Mammary epithelial cell (primary cell): ENCODE measurements around the gene DCANP1.

Experiments used
- EZH2 ChIP-seq: IDR thresholded peaks from 2 replicates; pipeline ENCODE4 v1.6.1; 2012; ENCODE audit warnings: low read length, inconsistent platforms, borderline replicate concordance
- TF ChIP-seq, protein P1 (sequence below), 2 donors: IDR thresholded peaks in 1 of 2; conservative IDR thresholded peaks in 1 of 2; 2 replicates each; pipeline ENCODE4 v1.5.1; 2011 to 2012; ENCODE audit warnings: inconsistent platforms in 2 of 2, low read length in 2 of 2, mild to moderate bottlenecking in 2 of 2, control low read depth in 1 of 2, low read depth in 1 of 2; ENCODE audit not compliant: insufficient read depth in 1 of 2; ENCODE audit errors: extremely low read depth in 1 of 2

GRCh38 chr5:135465391-135466122 lies 18.4 kb upstream of the DCANP1 start:
- TF ChIP-seq, protein P1, sequence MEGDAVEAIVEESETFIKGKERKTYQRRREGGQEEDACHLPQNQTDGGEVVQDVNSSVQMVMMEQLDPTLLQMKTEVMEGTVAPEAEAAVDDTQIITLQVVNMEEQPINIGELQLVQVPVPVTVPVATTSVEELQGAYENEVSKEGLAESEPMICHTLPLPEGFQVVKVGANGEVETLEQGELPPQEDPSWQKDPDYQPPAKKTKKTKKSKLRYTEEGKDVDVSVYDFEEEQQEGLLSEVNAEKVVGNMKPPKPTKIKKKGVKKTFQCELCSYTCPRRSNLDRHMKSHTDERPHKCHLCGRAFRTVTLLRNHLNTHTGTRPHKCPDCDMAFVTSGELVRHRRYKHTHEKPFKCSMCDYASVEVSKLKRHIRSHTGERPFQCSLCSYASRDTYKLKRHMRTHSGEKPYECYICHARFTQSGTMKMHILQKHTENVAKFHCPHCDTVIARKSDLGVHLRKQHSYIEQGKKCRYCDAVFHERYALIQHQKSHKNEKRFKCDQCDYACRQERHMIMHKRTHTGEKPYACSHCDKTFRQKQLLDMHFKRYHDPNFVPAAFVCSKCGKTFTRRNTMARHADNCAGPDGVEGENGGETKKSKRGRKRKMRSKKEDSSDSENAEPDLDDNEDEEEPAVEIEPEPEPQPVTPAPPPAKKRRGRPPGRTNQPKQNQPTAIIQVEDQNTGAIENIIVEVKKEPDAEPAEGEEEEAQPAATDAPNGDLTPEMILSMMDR (conservative IDR thresholded peaks at IDR 0.05 in 1 of 2, IDR thresholded peaks at IDR 0.05 in 1 of 2; ENCODE audit: extremely low read depth in 1 of 2, insufficient read depth in 1 of 2, low read depth in 1 of 2, low read length in 2 of 2), result no peak
- no peak for TF ChIP-seq EZH2
